GM19452 (cell line): ENCODE results near the gene PRPF4.
"Not testable (repeated sequence)": the region's sequence is repeated elsewhere in the genome, so short reads cannot be mapped to it uniquely, and the experiment has no call there.

ENCODE experiments used
- ATAC-seq: cut with Tn5 transposase; IDR thresholded peaks from one replicate; pipeline ENCODE4 v1.9.1; 2021; ENCODE audit not compliant: unreplicated experiment

The PRPF4 gene

GRCh38 chr9:113275157-113276131 is at the start of gene PRPF4, which contains the start of gene CDC26:
Gene PRPF4, plus strand, starts transcription at chr9:113275658. Its CDS starts 86 bp downstream, at chr9:113275744.
Gene CDC26, minus strand, starts transcription at chr9:113275572. Its CDS starts 3,065 bp downstream, at chr9:113272507.
- ATAC-seq = peak; percentile 97

- no peak for ATAC-seq
Observed at GRCh38 chr9:113227436-113227835, 48.0 kb upstream of the PRPF4 start.

- ATAC-seq = no peak
Observed at GRCh38 chr9:113228130-113228665, 47.3 kb upstream of the PRPF4 start.

- no peak for ATAC-seq
Observed at GRCh38 chr9:113231701-113232100, 43.8 kb upstream of the PRPF4 start.

GRCh38 chr9:113235701-113236255 is 39.7 kb upstream of the PRPF4 start:
- not testable (repeated sequence) for ATAC-seq

- ATAC-seq = no peak
Observed at GRCh38 chr9:113237026-113237425, 38.4 kb upstream of the PRPF4 start.

- no peak for ATAC-seq
Observed at GRCh38 chr9:113238202-113238858, 37.1 kb upstream of the PRPF4 start.

GRCh38 chr9:113238859-113239232 is 36.6 kb upstream of the PRPF4 start:
- no peak for ATAC-seq

- ATAC-seq = no peak
Observed at GRCh38 chr9:113241161-113241560, 34.3 kb upstream of the PRPF4 start.

- ATAC-seq = no peak
Observed at GRCh38 chr9:113244556-113244955, 30.9 kb upstream of the PRPF4 start.

GRCh38 chr9:113245894-113246293 is 29.6 kb upstream of the PRPF4 start:
- ATAC-seq = no peak

GRCh38 chr9:113246928-113247327 is 28.5 kb upstream of the PRPF4 start:
- no peak for ATAC-seq

GRCh38 chr9:113247640-113248039 is 27.8 kb upstream of the PRPF4 start:
- ATAC-seq = no peak

GRCh38 chr9:113249661-113250060 is 25.8 kb upstream of the PRPF4 start:
- not testable (repeated sequence) for ATAC-seq

GRCh38 chr9:113250807-113251206 is 24.7 kb upstream of the PRPF4 start:
- no peak for ATAC-seq

GRCh38 chr9:113254991-113255390 is 20.5 kb upstream of the PRPF4 start:
- no peak for ATAC-seq

GRCh38 chr9:113255438-113255837 is 20.0 kb upstream of the PRPF4 start:
- ATAC-seq = no peak

- no peak for ATAC-seq
Observed at GRCh38 chr9:113257863-113258262, 17.6 kb upstream of the PRPF4 start.

GRCh38 chr9:113258282-113258681 is 17.2 kb upstream of the PRPF4 start:
- ATAC-seq = no peak

GRCh38 chr9:113261917-113262671 is 13.4 kb upstream of the PRPF4 start:
- ATAC-seq = no peak

- no peak for ATAC-seq
Observed at GRCh38 chr9:113266174-113266573, 9.3 kb upstream of the PRPF4 start.
